Bronchial epithelial cell (primary cell): ENCODE measurements around the gene LAMA3. TPM values are rescaled to one million over a fixed set of nuclear protein-coding genes. Genes with fewer than 3 reads are reported as not detected.

Experiments
- DNase-seq: peaks from one replicate; pipeline ENCODE4 v3.0.0-alpha.2; 2010; ENCODE audit warnings: low read depth
- FAIRE-seq: peaks from 2 replicates; lab custom pipeline; 2011; peaks lifted over from hg19 to GRCh38; lab: Jason Lieb, UNC
- H3K27me3 ChIP-seq: 2 replicates; pipeline ENCODE4 v1.5.1; 2011; ENCODE audit warnings: low read length; ENCODE audit not compliant: control insufficient read depth, insufficient read depth
- H3K36me3 ChIP-seq: 2 replicates; pipeline ENCODE4 v1.5.1; 2011; ENCODE audit warnings: low read length; ENCODE audit not compliant: control insufficient read depth, insufficient read depth
- H3K4me3 ChIP-seq: 2 replicates; pipeline ENCODE4 v1.5.1; 2011; ENCODE audit warnings: mild to moderate bottlenecking, low read depth, low read length, control low read depth
- CTCF ChIP-seq: IDR thresholded peaks from 2 replicates; pipeline ENCODE4 v1.5.1; 2011; ENCODE audit warnings: mild to moderate bottlenecking, moderate library complexity, low read length, control low read depth, inconsistent platforms; ENCODE audit not compliant: insufficient read depth, severe bottlenecking
- total RNA-seq: library from RNA; depleted of rRNA; stranded (reverse); fragments of >200 nt; gene quantifications from 2 replicates; pipeline ENCODE4 v1.2.1, GENCODE V29; 2014

The LAMA3 gene
- total RNA-seq, 1 donor from 2014 or later, result 531 TPM

- H3K27me3 ChIP-seq, result no peaks in the 10 kb centered on the region
- TF ChIP-seq CTCF, result no peak
- DNase-seq (peak; percentile 66), FAIRE-seq (no peak)
- H3K36me3 ChIP-seq, result peaks cover 1% of the 10 kb centered on the region
- H3K4me3 ChIP-seq, result no peak overlapping the region
Observed at GRCh38 chr18:23694637-23695430, 5.6 kb downstream of the LAMA3 start.

- FAIRE-seq, result no peak
- H3K36me3 ChIP-seq, result peaks cover 1% of the 10 kb centered on the region
Observed at GRCh38 chr18:23701017-23701416, 11.8 kb downstream of the LAMA3 start.

GRCh38 chr18:23701544-23702064 lies 12.4 kb downstream of the LAMA3 start:
- FAIRE-seq (no peak), DNase-seq (no peak)
- TF ChIP-seq CTCF, result no peak
- H3K27me3 ChIP-seq, result no peaks in the 10 kb centered on the region
- no peak overlapping the region for H3K4me3 ChIP-seq
- peaks cover 1% of the 10 kb centered on the region for H3K36me3 ChIP-seq

More at GRCh38 chr18:23701017-23701416, 11.8 kb downstream of the LAMA3 start:
- no peak for TF ChIP-seq CTCF
- Histone ChIP-seq H3K4me3 (no peak overlapping the region), H3K27me3 (no peaks in the 10 kb centered on the region)
- DNase-seq, result no peak

- H3K27me3 ChIP-seq, result no peaks in the 10 kb centered on the region
- no peak for TF ChIP-seq CTCF
- DNase-seq, result no peak
- no peaks in the 10 kb centered on the region for H3K36me3 ChIP-seq
- no peak overlapping the region for H3K4me3 ChIP-seq
- FAIRE-seq, result no peak
Observed at GRCh38 chr18:23702606-23703005, 13.4 kb downstream of the LAMA3 start.

GRCh38 chr18:23703057-23703986 lies 14.1 kb downstream of the LAMA3 start:
- no peak for FAIRE-seq
- peak; percentile 53 for TF ChIP-seq CTCF
- Histone ChIP-seq H3K36me3 (no peaks in the 10 kb centered on the region), H3K27me3 (no peaks in the 10 kb centered on the region), H3K4me3 (no peak overlapping the region)
- peak; percentile 76 for DNase-seq
